Keratinocyte (primary cell): ENCODE results near the gene DCLRE1A. TPM values are rescaled to one million over a fixed set of nuclear protein-coding genes. Genes with fewer than 3 reads are reported as not detected.

Experiments used
- DNase-seq: peaks from one replicate; pipeline ENCODE4 v3.0.0-alpha.2; 2011; ENCODE audit warnings: low read depth, missing footprints, low spot score
- FAIRE-seq: peaks from 2 replicates; lab custom pipeline; 2011; peaks lifted over from hg19 to GRCh38; lab: Jason Lieb, UNC
- H2AFZ ChIP-seq: 2 replicates; pipeline ENCODE4 v1.6.0; 2012; ENCODE audit warnings: low read length, control low read depth, inconsistent platforms; ENCODE audit not compliant: control insufficient read depth
- H3K27ac ChIP-seq: 2 replicates; pipeline ENCODE4 v1.5.1; 2011; ENCODE audit warnings: low read length; ENCODE audit not compliant: control insufficient read depth, insufficient read depth
- H3K27me3 ChIP-seq: 3 replicates; pipeline ENCODE4 v1.6.0; 2011; ENCODE audit warnings: low read length; ENCODE audit not compliant: control insufficient read depth, insufficient read depth; ENCODE audit errors: extremely low read depth
- H3K36me3 ChIP-seq, 2 experiments: 2 replicates in 1 of 2; 3 replicates in 1 of 2; pipeline ENCODE4 v1.5.1; 2011; ENCODE audit warnings: low read length in 2 of 2, mild to moderate bottlenecking in 1 of 2; ENCODE audit not compliant: control insufficient read depth in 2 of 2, insufficient read depth in 2 of 2; ENCODE audit errors: extremely low read depth in 1 of 2
- H3K4me1 ChIP-seq: 3 replicates; pipeline ENCODE4 v1.5.1; 2011; ENCODE audit warnings: low read length; ENCODE audit not compliant: control insufficient read depth, insufficient read depth; ENCODE audit errors: extremely low read depth
- H3K4me2 ChIP-seq: 3 replicates; pipeline ENCODE4 v1.6.0; 2011; ENCODE audit warnings: low read depth, low read length; ENCODE audit not compliant: control insufficient read depth, insufficient read depth; ENCODE audit errors: extremely low read depth
- H3K4me3 ChIP-seq, 3 experiments: fragments of 200-600 bp in 1 of 3; sonication (generic) in 1 of 3; 2 replicates in 2 of 3; 3 replicates in 1 of 3; pipeline ENCODE4 v1.5.1; 2011 to 2016; ENCODE audit warnings: low read length in 3 of 3, mild to moderate bottlenecking in 3 of 3, control low read depth in 2 of 3, inconsistent platforms in 1 of 3, low read depth in 1 of 3, mixed read lengths in 1 of 3, mixed run types in 1 of 3, moderate library complexity in 1 of 3; ENCODE audit not compliant: control insufficient read depth in 2 of 3, insufficient read depth in 2 of 3; ENCODE audit errors: extremely low read depth in 1 of 3
- H3K79me2 ChIP-seq: 2 replicates; pipeline ENCODE4 v1.6.0; 2012; ENCODE audit warnings: low read length; ENCODE audit not compliant: control insufficient read depth, insufficient read depth
- H3K9ac ChIP-seq: 3 replicates; pipeline ENCODE4 v1.6.0; 2011; ENCODE audit warnings: low read length; ENCODE audit not compliant: control insufficient read depth, insufficient read depth; ENCODE audit errors: extremely low read depth
- H3K9me1 ChIP-seq: 3 replicates; pipeline ENCODE4 v1.6.0; 2011; ENCODE audit warnings: low read length; ENCODE audit not compliant: control insufficient read depth, insufficient read depth; ENCODE audit errors: extremely low read depth
- H3K9me3 ChIP-seq: 2 replicates; pipeline ENCODE4 v1.5.1; 2012; ENCODE audit warnings: low read depth, low read length; ENCODE audit not compliant: control insufficient read depth
- H4K20me1 ChIP-seq: 3 replicates; pipeline ENCODE4 v1.6.0; 2011; ENCODE audit warnings: low read length; ENCODE audit not compliant: control insufficient read depth, insufficient read depth; ENCODE audit errors: extremely low read depth
- CTCF ChIP-seq, 3 experiments: IDR thresholded peaks in 1 of 3; conservative IDR thresholded peaks in 1 of 3; optimal IDR thresholded peaks in 1 of 3; 2 replicates in 2 of 3; 3 replicates in 1 of 3; pipeline versions ENCODE3 to v1.5.1; 2011; ENCODE audit warnings: low read length in 3 of 3, mild to moderate bottlenecking in 3 of 3, moderate library complexity in 2 of 3, control low read depth in 1 of 3, inconsistent platforms in 1 of 3; ENCODE audit not compliant: insufficient read depth in 2 of 3; ENCODE audit errors: extremely low read depth in 1 of 3
- EZH2 ChIP-seq: IDR thresholded peaks from one replicate; pipeline ENCODE4 v1.6.1; 2012; ENCODE audit warnings: inconsistent platforms, mild to moderate bottlenecking, low read length, moderate library complexity
- dilution Hi-C: fragments of 300-500 bp; cut with MboI; formaldehyde crosslinking; loops from one replicate; pipeline ENCODE4 v1.7.0; 2020; ENCODE audit warnings: low sequenced_read_pairs; ENCODE audit not compliant: extremely low pct_ligation_motif_present
- polyA plus RNA-seq, 5 experiments: library from polyadenylated mRNA; depleted of rRNA in 3 of 5; stranded (reverse) in 3 of 5; stranded (forward) in 1 of 5; unstranded in 1 of 5; fragments of >200 nt; gene quantifications; 1 replicate in 1 of 5; 2 replicates in 3 of 5; 3 replicates in 1 of 5; pipeline versions ENCODE4 v1.2.1 to v1.2.3, GENCODE V29; 2011 to 2012; ENCODE audit warnings: missing spikeins in 2 of 5, low read depth in 1 of 5, low replicate concordance in 1 of 5

DCLRE1A gene
- polyA plus RNA-seq, 1 donor (not counting 4 experiments of a cell fraction or from before 2014, with no cell fraction given), result 6.5 TPM

- FAIRE-seq, result no peak
- no peak overlapping the region for H3K27ac ChIP-seq
Measured at GRCh38 chr10:113865901-113866300, 12.0 kb upstream of the DCLRE1A start.

GRCh38 chr10:113859261-113859660 is 5.4 kb upstream of the DCLRE1A start:
- no peaks in the 10 kb centered on the region for H3K27me3 ChIP-seq
- peaks cover 27% of the 10 kb centered on the region for H3K4me1 ChIP-seq
- TF ChIP-seq CTCF (optimal IDR thresholded peaks at IDR 0.05 in 1 of 3, IDR thresholded peaks at IDR 0.05 in 1 of 3, conservative IDR thresholded peaks at IDR 0.05 in 1 of 3; ENCODE audit: extremely low read depth in 1 of 3, insufficient read depth in 2 of 3, low read length in 3 of 3) (no peak), EZH2 (no peak)
- H3K4me3 ChIP-seq, result no peak overlapping the region
- no peaks in the 10 kb centered on the region for H4K20me1 ChIP-seq
- H3K9me3 ChIP-seq, result no peaks in the 10 kb centered on the region
- peaks cover 36% of the 10 kb centered on the region for H3K79me2 ChIP-seq
- no peak overlapping the region for H3K27ac ChIP-seq
- H3K36me3 ChIP-seq, result peaks cover 3 to 5% of the 10 kb centered on the region in 2 experiments
- no peak overlapping the region for H3K4me2 ChIP-seq
- dilution Hi-C loops, result no loop called here
- no peak for FAIRE-seq
- no peak overlapping the region for H3K9ac ChIP-seq
- H3K9me1 ChIP-seq, result no peaks in the 10 kb centered on the region
- DNase-seq, result no peak
- no peak overlapping the region for H2AFZ ChIP-seq

More at GRCh38 chr10:113865901-113866300, 12.0 kb upstream of the DCLRE1A start:
- no peak for DNase-seq
- H3K9ac ChIP-seq, result no peak overlapping the region
- peaks cover 7% of the 10 kb centered on the region for H3K79me2 ChIP-seq
- no peaks in the 10 kb centered on the region for H3K9me3 ChIP-seq
- H3K4me2 ChIP-seq, result no peak overlapping the region
- H3K4me3 ChIP-seq, result no peak overlapping the region
- peaks cover 1 to 3% of the 10 kb centered on the region in 2 experiments for H3K36me3 ChIP-seq
- no peak overlapping the region for H2AFZ ChIP-seq
- no peaks in the 10 kb centered on the region for H4K20me1 ChIP-seq
- TF ChIP-seq EZH2 (no peak), CTCF (optimal IDR thresholded peaks at IDR 0.05 in 1 of 3, IDR thresholded peaks at IDR 0.05 in 1 of 3, conservative IDR thresholded peaks at IDR 0.05 in 1 of 3; ENCODE audit: extremely low read depth in 1 of 3, insufficient read depth in 2 of 3, low read length in 3 of 3) (no peak)
- H3K9me1 ChIP-seq, result no peaks in the 10 kb centered on the region
- H3K4me1 ChIP-seq, result no peaks in the 10 kb centered on the region
- H3K27me3 ChIP-seq, result no peaks in the 10 kb centered on the region
- dilution Hi-C loops, result no loop called here
